Erythroblast (primary cell): ENCODE measurements around the gene ANO1.

ENCODE experiments used
- GATA1 ChIP-seq: IDR thresholded peaks from 2 replicates; pipeline ENCODE4 v1.6.1; 2011; ENCODE audit warnings: low read depth, mild to moderate bottlenecking, control low read depth, low read length, moderate library complexity
- POLR2A ChIP-seq: IDR thresholded peaks from 2 replicates; pipeline ENCODE4 v1.6.1; 2011; ENCODE audit warnings: mild to moderate bottlenecking, low read length

GRCh38 chr11:70184396-70184795 lies 106.3 kb downstream of the ANO1 start:
- TF ChIP-seq POLR2A (no peak), GATA1 (no peak)
